ENCODE results near the gene NID2. TPM values are rescaled to one million over a fixed set of nuclear protein-coding genes. Genes with fewer than 3 reads are reported as not detected.
A peak's percentile ranks its signal among the peaks of the same experiment; 100 is the strongest.

Gene NID2, protein sequence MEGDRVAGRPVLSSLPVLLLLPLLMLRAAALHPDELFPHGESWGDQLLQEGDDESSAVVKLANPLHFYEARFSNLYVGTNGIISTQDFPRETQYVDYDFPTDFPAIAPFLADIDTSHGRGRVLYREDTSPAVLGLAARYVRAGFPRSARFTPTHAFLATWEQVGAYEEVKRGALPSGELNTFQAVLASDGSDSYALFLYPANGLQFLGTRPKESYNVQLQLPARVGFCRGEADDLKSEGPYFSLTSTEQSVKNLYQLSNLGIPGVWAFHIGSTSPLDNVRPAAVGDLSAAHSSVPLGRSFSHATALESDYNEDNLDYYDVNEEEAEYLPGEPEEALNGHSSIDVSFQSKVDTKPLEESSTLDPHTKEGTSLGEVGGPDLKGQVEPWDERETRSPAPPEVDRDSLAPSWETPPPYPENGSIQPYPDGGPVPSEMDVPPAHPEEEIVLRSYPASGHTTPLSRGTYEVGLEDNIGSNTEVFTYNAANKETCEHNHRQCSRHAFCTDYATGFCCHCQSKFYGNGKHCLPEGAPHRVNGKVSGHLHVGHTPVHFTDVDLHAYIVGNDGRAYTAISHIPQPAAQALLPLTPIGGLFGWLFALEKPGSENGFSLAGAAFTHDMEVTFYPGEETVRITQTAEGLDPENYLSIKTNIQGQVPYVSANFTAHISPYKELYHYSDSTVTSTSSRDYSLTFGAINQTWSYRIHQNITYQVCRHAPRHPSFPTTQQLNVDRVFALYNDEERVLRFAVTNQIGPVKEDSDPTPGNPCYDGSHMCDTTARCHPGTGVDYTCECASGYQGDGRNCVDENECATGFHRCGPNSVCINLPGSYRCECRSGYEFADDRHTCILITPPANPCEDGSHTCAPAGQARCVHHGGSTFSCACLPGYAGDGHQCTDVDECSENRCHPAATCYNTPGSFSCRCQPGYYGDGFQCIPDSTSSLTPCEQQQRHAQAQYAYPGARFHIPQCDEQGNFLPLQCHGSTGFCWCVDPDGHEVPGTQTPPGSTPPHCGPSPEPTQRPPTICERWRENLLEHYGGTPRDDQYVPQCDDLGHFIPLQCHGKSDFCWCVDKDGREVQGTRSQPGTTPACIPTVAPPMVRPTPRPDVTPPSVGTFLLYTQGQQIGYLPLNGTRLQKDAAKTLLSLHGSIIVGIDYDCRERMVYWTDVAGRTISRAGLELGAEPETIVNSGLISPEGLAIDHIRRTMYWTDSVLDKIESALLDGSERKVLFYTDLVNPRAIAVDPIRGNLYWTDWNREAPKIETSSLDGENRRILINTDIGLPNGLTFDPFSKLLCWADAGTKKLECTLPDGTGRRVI (N-terminal part only)
- total RNA-seq, result 91.7 TPM

DNA sequence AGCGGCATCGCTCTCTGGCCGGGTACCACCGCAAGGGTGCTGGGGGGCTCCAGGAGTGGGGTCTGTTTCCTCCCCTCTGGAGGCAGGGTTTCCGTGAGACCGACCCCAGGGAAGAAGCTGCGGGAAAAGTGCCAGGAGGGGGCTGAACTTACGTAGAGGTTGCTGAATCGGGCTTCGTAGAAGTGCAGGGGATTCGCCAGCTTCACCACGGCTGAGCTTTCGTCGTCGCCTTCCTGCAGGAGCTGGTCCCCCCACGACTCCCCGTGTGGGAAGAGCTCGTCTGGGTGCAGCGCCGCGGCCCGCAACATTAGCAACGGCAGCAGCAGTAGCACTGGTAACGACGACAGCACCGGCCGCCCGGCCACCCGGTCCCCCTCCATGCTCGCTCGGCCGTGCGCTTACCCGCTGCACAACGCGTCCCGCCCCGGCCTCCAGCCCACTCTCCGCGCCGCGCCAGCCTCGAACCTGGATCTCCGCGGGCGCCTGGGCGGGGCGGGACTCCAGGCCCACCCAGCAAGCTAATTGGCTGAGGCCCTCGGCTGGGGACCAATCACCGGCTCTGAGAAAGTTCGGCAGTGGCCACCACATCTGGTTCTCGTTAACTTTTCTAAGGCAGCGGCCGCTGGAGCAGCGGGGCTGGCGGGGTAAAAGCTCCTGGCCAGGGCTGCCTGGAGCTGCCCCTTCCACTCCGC, at the start of gene NID2:
TSS of gene NID2 (minus strand) at position 445 of the 692 bp plus-strand sequence. CDS start at position 380, 65 bp downstream.
- DNase-seq, result peak; percentile 93

DNA sequence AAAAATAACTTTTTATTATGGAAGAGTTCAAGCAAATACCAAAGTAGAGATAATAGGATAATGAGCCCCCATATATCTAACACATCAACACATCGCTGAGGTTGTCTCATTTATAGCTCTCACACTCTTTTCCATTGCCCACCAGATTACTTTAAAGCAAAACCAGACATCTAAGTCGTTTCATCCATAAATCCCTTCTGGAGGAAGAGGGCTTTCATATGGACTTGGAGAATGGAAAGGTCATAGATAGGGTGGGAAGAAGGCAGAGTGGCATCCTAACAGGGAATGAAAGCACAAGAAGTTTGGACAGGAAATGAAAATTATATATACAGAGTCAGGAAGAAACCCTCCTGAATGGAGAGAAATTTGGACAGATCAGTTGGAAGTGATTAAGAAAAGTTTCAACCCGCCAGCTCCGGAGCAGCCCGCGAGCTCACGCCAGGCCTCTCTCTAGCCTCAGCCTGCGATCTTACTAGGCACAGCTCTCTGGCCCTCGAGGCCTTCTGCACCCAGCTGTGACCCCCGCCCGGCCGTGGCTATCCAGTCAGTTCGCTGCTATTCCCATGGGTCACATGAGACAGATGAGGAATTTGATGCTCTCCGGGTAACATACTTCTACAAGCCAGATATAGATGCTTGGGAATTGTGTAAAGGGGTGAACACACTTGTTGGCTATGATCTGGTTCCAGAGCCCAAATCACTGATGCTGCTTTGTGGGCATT, 48.4 kb upstream of the NID2 start:
- DNase-seq, result no peak

- DNase-seq, result no peak
Measured at GRCh38 chr14:52115286-52115685, 46.4 kb upstream of the NID2 start.

DNA sequence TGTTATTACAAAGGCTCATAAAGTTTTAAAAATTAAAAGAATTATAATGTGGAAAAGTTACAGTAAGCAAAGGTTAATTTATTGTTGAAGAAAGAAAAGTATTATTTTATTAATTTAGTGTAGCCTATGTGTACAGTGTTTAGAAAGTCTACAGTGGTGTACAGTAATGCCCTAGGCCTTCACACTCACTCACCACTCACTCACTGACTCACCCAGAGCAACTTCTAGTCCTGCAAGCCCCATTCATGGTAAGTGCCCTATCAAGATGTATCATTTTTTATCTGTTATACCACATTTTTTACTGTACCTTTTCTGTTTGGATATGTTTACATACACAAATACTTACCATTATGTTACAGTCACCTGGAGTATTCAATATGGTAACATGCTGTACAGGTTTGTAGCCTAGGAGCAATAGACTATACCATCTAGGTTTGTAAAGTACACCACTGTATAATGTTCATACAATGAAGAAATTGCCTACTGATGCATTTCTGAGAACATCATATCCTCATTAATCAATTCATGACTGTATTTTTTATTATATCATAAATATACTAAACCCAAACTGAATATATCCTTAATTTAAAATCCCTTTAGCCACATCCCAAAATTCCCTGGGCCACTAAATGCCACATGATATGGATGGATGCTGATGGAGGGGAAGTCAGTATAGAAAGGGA, 43.6 kb upstream of the NID2 start:
- no peak for DNase-seq

- DNase-seq, result no peak
Measured at GRCh38 chr14:52111583-52111982, 42.7 kb upstream of the NID2 start.

DNA sequence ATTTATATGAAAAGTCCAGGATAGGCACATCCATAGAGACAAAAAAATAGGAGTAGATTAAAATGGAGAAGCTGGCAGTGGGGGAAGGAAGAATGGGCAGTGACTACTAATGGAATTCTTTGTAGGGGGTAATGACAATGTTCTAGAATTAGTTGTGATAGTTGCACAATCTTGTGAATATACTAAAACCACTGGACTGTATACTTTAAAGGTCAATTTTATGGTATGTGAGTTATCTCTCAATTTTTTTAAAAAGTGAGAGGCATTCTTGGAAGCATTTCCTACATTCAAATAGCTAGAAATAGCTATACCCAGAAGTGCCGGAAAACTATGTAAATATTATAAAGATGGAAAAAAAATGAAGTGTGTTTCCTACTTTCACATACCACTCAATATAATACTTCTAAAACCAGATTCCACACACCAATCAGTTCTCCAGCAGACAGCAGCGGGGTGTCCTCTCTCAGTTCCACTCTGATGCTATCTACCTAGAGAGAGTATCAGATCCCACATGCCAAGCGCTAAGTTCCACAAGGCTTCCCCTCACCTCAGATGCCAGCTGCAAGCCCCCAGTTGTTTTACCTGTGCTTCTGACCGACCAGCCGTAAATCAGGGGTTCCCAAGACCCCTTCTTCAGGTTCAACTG, 41.7 kb upstream of the NID2 start:
- DNase-seq, result no peak

DNA sequence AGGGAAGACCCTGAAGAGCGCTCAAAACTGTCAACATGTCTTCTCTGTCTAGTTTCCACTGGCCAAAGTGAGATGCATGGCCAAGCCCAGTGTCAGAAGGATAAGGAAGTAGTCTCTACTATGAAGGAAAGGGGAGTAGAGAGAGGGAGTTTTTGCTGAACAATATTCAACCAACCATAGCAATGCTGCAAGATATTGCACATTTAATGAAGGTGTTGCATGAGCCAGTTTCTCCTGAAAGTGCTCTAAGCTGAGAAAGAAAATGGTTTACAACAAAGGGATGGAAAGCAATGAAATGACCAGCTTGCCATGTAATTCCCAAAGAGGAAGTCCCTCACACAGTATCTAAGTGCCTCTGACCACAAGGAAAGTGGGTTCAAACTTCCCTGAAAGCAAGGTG, 40.0 kb upstream of the NID2 start:
- DNase-seq, result no peak

- peak; percentile 70 for DNase-seq
Measured at GRCh38 chr14:52106840-52107239, 38.0 kb upstream of the NID2 start.

DNA sequence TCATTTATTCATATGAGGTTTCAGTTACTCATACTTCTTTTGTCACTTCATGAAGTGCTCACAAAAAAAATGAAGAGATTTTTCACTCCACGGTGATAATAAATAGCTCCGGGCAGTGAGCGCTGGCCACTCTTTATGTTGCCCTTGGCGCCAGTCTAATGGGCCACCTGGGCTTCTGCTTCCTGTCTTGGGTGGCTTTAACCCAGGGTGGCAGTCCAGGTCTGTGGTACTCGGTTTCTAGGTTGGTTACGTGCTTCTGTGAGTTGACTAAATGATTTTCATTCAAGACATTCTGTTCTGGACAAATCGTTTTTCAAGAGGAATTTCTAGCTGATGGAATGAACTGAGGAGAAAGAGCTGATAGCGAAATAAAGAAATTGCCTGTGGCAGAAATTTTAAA, 34.6 kb upstream of the NID2 start:
- DNase-seq, result no peak

- no peak for DNase-seq
Measured at GRCh38 chr14:52095794-52096193, 26.9 kb upstream of the NID2 start.

- peak; percentile 16 for DNase-seq
Measured at GRCh38 chr14:52095336-52095735, 26.5 kb upstream of the NID2 start.

- DNase-seq, result peak; percentile 59
Measured at GRCh38 chr14:52094546-52095271, 25.9 kb upstream of the NID2 start.

DNA sequence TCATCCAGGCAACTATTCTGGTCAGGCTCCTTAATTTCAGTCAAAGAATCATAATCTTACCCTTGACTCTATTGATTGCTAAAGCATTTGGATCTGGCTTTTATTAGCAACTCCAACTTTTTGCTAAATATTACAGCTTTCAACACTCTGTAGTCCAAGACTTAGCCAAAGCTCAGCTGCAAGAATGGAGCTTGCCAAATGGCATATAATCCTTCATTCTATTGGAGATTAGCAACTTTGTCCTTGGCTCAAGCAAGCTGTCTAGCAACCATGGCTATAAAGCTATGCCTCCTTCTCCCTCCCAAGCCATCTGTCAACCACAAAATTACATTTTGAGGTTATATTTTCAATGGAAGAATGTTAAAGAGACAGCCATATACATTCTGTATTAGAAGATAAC, 23.1 kb upstream of the NID2 start:
- peak; percentile 59 for DNase-seq

GRCh38 chr14:52090936-52091335, 22.1 kb upstream of the NID2 start:
- DNase-seq, result no peak

DNA sequence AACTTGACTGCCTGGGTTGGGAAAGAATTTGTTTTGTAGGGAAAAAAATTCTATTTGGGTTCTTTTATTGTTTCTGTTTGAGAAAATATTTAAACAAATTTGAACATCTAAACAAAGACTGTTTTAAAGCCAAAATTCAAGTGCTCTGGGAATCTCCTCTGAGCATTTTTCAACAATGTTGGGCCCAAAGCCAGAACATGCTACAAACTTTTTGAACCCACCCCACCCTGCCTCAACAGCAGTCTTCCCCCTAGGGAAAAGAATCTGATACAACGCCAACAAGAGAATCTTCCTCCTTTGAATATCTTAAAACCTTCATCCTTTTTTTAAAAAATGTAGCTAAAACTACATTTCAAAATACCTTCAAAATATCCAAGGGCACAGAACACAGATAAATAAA, 20.4 kb upstream of the NID2 start:
- no peak for DNase-seq

GRCh38 chr14:52086711-52087110, 17.9 kb upstream of the NID2 start:
- DNase-seq, result no peak

GRCh38 chr14:52082903-52083302, 14.0 kb upstream of the NID2 start:
- no peak for DNase-seq

GRCh38 chr14:52081964-52082363, 13.1 kb upstream of the NID2 start:
- DNase-seq, result no peak
